ENCODE data around the gene GPR146.

GRCh38 chr7:1016577-1017531, 27.5 kb upstream of the GPR146 start:
- TF ChIP-seq CTCF (IDR thresholded peaks at IDR 0.05) (no peak), POLR2A (IDR thresholded peaks at IDR 0.05) (no peak)

Data from transverse colon (tissue), 3 donors.